SJCRH30 (cell line): ENCODE data around the gene TOMM22. TPM values are rescaled to one million over a fixed set of nuclear protein-coding genes. Genes with fewer than 3 reads are reported as not detected.
"Not testable (repeated sequence)": the region's sequence is repeated elsewhere in the genome, so short reads cannot be mapped to it uniquely, and the experiment has no call there.

Experiments
- DNase-seq, 2 experiments: peaks; one replicate each; pipeline ENCODE4 v3.0.0-alpha.2; 2015 to 2020
- H3K27ac ChIP-seq: fragments of 250-450 bp; sonication (Bioruptor Pico); 2 replicates; pipeline ENCODE4 v1.5.1; 2020; ENCODE audit warnings: mild to moderate bottlenecking, moderate library complexity
- H3K27me3 ChIP-seq: fragments of 250-450 bp; sonication (Bioruptor Pico); 2 replicates; pipeline ENCODE4 v1.5.1; 2020; ENCODE audit warnings: mild to moderate bottlenecking, moderate library complexity
- H3K36me3 ChIP-seq: fragments of 250-450 bp; sonication (Bioruptor Pico); 2 replicates; pipeline ENCODE4 v1.5.1; 2020; ENCODE audit warnings: mild to moderate bottlenecking, moderate library complexity
- H3K4me1 ChIP-seq: fragments of 250-450 bp; sonication (Bioruptor Pico); 2 replicates; pipeline ENCODE4 v1.5.1; 2020; ENCODE audit warnings: mild to moderate bottlenecking, moderate library complexity
- H3K4me3 ChIP-seq: fragments of 250-450 bp; sonication (Bioruptor Pico); 2 replicates; pipeline ENCODE4 v1.5.1; 2020; ENCODE audit warnings: mild to moderate bottlenecking, moderate library complexity
- H3K9me3 ChIP-seq: fragments of 250-450 bp; sonication (Bioruptor Pico); replicated peaks from 2 replicates; pipeline ENCODE4 v1.5.1; 2020; ENCODE audit warnings: mild to moderate bottlenecking, moderate library complexity
- total RNA-seq: library from RNA; depleted of rRNA; stranded (reverse); fragments of >200 nt; shearing (Covaris generic); gene quantifications from 2 replicates; pipeline ENCODE4 v1.2.3, GENCODE V29; 2014; rRNA removed

Gene TOMM22
- 79.0 and 84.3 TPM in 2 replicates for total RNA-seq

DNA sequence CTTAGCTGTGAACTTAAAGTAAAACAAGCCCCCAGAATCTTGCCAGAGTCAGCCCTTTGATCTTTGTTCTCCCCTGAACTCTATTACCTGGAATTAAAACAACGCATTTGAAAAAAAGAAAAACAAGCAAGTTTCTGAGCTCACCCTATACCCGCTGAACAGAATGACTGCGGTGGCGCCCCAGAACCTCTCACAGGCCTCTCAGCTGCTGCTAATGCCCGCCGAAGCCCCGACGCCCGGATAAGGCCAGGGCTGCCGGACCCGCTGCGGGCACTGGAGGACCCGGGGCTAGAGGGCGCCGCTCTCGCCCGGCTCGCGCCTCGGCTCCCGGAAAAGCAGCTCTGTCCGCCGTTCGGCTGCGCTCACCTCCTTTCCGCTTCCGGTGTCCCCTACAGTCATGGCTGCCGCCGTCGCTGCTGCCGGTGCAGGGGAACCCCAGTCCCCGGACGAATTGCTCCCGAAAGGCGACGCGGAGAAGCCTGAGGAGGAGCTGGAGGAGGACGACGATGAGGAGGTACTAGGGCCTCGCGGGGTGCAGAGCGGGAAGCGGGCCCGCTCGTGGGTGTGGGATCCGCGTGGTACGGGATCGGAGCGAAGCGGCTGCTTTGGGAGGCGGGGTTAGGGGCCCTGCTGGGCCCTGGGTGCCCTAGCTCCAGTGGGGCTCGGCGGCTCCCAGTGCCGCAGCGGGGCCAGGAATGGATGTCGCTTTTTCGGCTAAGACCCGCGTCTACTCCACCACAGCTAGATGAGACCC is at the start of gene TOMM22:
TOMM22 (plus strand) TSS at position 376 of the 754 bp plus-strand sequence; CDS start at position 398, 22 bp downstream.
- DNase-seq, result peak; percentile 86 to 89
- H3K4me1 ChIP-seq, result no peaks in the 10 kb centered on the region
- H3K9me3 ChIP-seq, result no peaks in the 10 kb centered on the region
- peaks cover 17% of the 10 kb centered on the region for H3K36me3 ChIP-seq
- H3K27me3 ChIP-seq, result no peaks in the 10 kb centered on the region
- peak within 1 kb of the TSS; percentile 61 for H3K27ac ChIP-seq
- H3K4me3 ChIP-seq, result peak within 1 kb of the TSS; percentile 86

DNA sequence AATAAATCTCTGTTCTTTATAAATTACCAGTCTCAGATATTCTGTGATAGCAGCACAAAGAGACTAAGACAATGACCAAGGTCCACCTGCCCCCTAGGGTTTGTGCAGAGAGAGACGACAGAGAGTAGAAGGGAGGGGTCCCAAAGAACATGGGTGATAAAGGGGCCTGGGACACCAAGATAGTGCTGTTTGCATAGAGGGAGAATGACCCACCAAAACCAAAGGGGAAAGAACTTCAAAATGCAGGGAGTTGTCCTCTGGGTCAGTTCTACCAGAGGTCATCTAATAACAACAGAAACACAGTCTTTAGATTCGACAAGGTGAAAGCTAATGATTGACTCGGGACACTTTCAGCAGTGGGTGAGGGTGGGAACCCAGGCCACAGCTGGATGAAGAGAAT is 49.2 kb upstream of the TOMM22 start:
- DNase-seq, result no peak
- Histone ChIP-seq H3K27ac (no peak overlapping the region), H3K27me3 (no peaks in the 10 kb centered on the region), H3K4me3 (no peak overlapping the region), H3K36me3 (no peaks in the 10 kb centered on the region), H3K9me3 (no peaks in the 10 kb centered on the region), H3K4me1 (no peaks in the 10 kb centered on the region)

DNA sequence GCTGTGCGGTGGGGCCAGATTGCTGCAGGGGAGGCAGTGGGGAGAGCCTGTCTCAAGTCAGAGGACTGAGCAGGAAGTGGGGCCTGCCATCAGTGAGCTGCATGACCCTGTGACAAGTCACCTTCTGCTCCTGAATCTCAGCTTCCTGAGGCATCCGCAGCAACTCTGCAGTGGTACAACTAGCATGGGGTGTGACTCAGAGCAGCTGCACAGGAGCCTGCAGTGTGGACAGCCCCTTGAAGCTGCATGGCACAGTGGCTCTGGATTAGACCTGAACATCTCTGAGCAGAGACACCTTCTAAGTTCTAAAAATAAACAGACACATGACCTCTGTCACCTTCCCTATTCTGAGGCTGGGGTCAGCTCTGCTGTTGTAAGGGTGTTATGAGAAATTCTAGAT is 43.5 kb upstream of the TOMM22 start:
- Histone ChIP-seq H3K27ac (peak overlapping the region; percentile 45; the same call in 1 of the 2 replicates), H3K4me1 (peaks cover 11% of the 10 kb centered on the region), H3K9me3 (no peaks in the 10 kb centered on the region), H3K4me3 (no peak overlapping the region), H3K27me3 (no peaks in the 10 kb centered on the region), H3K36me3 (no peaks in the 10 kb centered on the region)
- peak; percentile 46 to 52 for DNase-seq

DNA sequence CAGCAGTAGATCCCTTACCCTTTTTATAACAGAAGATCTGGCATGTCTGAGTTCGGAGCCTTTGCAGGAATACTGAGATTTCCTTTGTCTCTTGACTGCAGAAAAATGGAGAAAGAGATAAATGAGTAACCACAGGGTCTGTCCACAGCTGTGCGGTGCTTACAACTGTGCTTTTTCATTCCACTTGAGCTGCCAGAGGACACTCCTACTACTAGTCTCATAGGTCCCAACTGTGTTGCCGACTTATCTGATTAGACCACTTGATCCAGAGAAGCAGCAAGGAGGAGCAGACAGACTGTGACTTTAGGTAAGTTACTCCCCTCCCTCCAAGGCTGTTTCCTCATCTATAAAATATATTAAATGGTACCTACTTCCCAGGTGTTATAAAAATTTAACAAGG is 43.0 kb upstream of the TOMM22 start:
- Histone ChIP-seq H3K27ac (peak overlapping the region; percentile 45; the same call in 1 of the 2 replicates), H3K27me3 (no peaks in the 10 kb centered on the region), H3K36me3 (no peaks in the 10 kb centered on the region), H3K4me1 (peaks cover 11% of the 10 kb centered on the region), H3K4me3 (no peak overlapping the region), H3K9me3 (no peaks in the 10 kb centered on the region)
- peak; percentile 50 to 73 for DNase-seq

DNA sequence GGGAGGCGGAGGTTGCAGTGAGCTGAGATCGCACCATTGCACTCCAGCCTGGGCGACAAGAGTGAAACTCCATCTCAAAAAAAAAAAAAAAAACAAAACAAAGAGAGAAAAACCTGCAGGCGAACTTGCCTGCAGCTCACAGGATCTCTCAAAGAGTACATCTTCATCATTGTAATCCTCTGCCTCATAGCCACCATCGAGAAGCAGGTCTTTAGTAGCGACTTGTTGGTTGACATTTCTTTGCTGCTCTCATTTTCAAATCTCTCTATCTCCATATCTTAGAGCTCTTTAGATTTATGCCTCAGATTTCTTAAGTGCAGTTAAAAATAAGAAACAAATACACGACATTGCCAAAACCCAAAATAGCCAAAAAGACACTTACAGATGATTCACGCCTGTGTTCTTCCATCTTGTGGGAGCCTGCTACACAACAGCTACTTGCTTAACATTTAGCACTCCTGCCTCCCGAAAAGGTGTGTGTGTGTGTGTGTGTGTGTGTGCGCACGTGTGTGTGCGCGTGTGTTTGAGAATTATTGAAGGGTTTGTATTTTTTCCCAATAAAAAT is 40.2 kb upstream of the TOMM22 start:
- no peaks in the 10 kb centered on the region for H3K27me3 ChIP-seq
- no peaks in the 10 kb centered on the region for H3K36me3 ChIP-seq
- no peak for DNase-seq
- H3K9me3 ChIP-seq, result no peaks in the 10 kb centered on the region
- H3K27ac ChIP-seq, result no peak overlapping the region
- no peak overlapping the region for H3K4me3 ChIP-seq
- peaks cover 11% of the 10 kb centered on the region for H3K4me1 ChIP-seq

DNA sequence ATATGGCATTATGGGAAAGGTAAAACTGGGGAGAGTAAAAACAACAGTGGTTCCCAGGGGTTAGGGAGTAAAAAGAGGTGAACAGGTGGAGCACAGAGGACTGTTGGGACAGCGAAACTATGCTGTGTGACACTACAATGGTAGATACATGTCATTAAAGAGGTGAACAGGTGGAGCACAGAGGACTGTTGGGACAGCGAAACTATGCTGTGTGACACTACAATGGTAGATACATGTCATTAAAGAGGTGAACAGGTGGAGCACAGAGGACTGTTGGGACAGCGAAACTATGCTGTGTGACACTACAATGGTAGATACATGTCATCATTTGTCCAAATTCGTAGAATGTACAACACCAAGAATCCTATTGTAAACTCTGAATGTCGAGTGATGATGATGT is 37.5 kb upstream of the TOMM22 start:
- not testable (repeated sequence) for H3K36me3 ChIP-seq, H3K9me3 ChIP-seq, H3K27me3 ChIP-seq, H3K4me3 ChIP-seq, H3K4me1 ChIP-seq, DNase-seq, H3K27ac ChIP-seq

DNA sequence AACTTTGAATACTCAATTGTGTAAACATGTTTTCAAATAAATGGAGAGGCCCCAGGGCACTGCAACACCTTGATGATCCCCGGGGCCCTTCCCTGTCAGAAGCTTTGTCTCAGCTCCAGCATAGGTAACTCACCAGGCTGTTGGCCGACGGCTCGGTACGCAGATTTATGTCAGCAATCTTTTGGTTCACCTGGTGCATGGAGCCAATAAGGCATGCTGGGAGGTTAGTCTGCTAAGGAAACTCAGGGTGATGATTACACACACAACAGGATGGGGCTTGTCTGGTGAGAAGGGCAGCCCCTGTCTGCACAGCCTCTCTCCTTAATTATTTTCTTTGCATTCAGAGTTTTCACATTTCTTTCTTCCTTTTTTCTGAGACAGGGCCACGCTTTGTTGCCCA is 36.3 kb upstream of the TOMM22 start:
- no peaks in the 10 kb centered on the region for H3K9me3 ChIP-seq

DNA sequence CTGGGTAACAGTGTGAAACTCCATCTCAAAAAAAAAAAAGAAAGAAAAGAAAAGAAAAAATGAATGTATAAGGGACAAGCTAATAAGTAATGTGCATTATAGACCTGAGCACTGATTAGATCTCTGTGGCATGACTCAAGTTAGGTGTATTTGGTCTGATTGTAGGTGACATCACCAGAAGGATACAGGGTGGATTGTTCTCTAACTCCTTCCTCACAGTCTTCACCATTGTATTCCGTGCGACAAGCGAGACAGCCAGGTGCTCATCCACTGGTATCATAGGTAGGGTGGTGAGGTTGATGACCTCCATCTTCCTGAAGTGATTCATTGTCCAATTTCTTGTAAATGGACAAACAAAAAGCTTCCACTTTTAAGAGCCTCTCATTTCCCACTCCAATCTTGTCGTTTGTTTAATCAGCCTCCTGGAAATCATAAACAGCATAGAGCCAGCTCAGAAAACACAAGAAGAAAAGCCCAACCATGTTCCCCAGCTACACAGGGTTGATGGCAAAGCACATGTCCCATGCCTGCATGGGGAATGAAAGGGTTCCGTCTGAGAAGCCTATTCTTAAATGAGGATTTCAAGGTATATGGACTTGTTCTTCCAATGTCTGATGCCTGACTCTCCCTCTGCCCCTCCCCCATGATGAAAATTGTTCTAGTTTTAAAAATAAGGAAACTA is 31.8 kb upstream of the TOMM22 start:
- no peaks in the 10 kb centered on the region for H3K9me3 ChIP-seq
- H3K4me1 ChIP-seq, result no peaks in the 10 kb centered on the region
- no peak for DNase-seq
- H3K4me3 ChIP-seq, result no peak overlapping the region
- no peak overlapping the region for H3K27ac ChIP-seq
- no peaks in the 10 kb centered on the region for H3K27me3 ChIP-seq
- H3K36me3 ChIP-seq, result no peaks in the 10 kb centered on the region

More for the DNA sequence above, 36.3 kb upstream of the TOMM22 start:
- no peak overlapping the region for H3K27ac ChIP-seq
- H3K4me1 ChIP-seq, result no peaks in the 10 kb centered on the region
- H3K27me3 ChIP-seq, result no peaks in the 10 kb centered on the region
- no peak for DNase-seq
- no peaks in the 10 kb centered on the region for H3K36me3 ChIP-seq
- H3K4me3 ChIP-seq, result no peak overlapping the region

DNA sequence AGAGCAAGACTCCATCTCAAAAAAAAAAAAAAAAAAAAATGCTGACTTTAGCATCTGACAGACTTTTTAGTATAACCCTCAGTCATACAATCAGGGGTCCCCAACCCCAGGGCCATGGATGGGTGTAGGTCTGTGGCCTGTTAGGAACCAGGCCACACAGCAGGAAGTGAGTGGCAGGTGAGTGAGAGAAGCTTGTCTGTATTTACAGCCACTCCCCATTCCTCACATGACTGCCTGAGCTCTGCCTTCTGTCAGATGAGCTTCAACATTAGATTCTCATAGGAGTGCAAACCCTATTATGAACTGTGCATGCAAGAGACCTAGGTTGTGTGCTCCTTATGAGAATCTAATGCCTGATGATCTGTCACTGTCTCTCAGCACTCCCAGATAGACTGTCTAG is 28.9 kb upstream of the TOMM22 start:
- Histone ChIP-seq H3K4me3 (no peak overlapping the region), H3K36me3 (no peaks in the 10 kb centered on the region), H3K4me1 (no peaks in the 10 kb centered on the region; the same call in 1 of the 2 replicates), H3K9me3 (no peaks in the 10 kb centered on the region), H3K27ac (no peak overlapping the region), H3K27me3 (no peaks in the 10 kb centered on the region)
- DNase-seq, result no peak

DNA sequence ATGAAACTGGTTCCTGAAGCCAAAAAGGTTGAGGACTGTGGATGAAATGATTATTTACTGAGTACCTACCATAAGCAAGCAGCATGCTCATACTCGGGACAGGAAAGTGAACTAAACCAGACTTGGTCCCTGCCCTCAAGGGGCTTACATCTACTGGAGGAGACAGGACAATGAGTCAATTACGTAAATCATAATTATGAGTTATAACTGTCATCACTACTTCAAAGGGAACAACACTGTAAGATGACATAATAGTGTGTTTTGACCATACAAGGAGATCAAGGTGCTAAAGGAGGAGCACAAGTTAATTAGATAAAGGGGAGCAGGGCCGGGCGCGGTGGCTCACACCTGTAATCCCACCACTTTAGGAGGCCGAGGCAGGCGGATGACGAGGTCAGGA is 28.0 kb upstream of the TOMM22 start:
- H3K4me1 ChIP-seq, result no peaks in the 10 kb centered on the region; the same call in 1 of the 2 replicates
- DNase-seq, result no peak
- H3K4me3 ChIP-seq, result no peak overlapping the region
- H3K36me3 ChIP-seq, result no peaks in the 10 kb centered on the region
- no peaks in the 10 kb centered on the region for H3K9me3 ChIP-seq
- no peaks in the 10 kb centered on the region for H3K27me3 ChIP-seq
- H3K27ac ChIP-seq, result no peak overlapping the region

DNA sequence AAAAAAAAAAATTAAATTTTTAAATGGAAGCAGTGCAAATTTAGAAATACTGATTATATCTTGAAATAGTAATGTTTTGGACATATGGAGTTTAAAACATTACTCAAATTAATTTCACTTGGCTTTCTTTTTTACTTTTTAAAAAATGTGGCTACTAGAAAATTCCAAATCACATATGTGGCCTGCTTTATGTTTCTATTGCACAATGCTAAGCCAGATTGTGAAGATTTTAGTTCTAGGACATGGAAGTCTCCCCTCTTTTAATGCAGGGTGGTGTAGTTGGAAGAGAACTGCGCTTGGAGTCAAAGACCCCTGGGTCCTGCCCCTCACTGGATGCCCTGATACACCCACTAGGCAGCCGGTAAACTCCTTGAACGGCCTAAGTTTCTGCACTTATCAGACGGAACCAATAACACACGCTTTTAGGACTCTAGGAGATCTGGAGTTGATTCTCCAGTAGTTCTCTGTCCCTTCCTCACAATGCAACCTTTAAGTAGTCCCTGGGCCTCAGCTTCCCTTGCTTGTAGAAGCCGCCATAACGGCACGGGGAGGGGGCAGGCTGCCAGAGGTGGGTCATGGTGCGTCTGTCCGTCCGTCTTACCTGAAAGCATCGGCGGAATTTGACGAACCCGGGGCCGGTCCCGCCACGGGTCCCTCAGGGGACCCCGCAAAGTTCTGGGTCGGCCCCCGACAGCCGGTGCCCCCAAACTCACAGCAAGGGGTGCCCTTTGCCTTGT is 26.1 kb upstream of the TOMM22 start:
- Histone ChIP-seq H3K27me3 (no peaks in the 10 kb centered on the region), H3K4me1 (no peaks in the 10 kb centered on the region; the same call in 1 of the 2 replicates), H3K36me3 (no peaks in the 10 kb centered on the region), H3K27ac (peak overlapping the region; percentile 93), H3K4me3 (peak overlapping the region; percentile 77), H3K9me3 (no peaks in the 10 kb centered on the region)
- DNase-seq, result peak; percentile 9 to 22

DNA sequence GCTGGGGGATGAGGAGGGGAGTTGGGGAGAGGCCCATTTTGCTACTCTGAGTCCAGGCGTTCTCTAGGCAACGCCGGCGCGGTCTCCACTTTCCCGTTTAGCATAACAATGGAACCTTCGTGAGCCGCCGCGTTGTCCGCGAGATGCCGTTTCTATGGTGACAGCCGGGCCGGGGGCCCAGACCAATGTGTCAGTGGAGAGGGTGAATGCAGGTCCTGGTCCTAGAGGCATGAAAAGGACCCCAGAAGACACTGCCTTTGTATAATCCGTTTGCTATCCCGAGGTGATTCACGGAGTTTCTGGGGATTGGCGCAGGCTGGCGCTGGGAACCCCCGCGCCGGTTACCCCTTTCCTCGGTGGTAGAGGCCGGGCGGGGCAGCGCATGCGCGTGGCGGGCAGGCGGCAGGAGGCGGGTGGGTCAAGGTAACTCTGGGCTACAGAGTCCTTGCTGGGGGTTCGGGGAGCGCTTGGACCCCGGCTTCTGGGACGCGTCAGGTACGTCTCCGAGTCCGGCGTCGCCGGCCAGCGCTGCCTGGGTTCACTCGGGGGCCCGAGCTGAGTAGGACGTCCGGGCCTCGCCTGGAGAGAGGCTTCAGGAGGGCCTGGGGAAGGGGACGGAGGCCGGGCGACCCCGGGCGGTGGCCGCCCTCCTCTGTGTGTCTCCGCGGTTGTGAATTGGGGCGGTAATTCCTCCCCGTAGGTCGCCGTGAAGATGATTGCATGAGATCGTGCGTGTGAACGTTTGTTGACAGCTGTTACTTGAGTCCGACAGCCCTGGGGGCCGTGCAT is 25.3 kb upstream of the TOMM22 start, which contains the start of the genes CBY1 and FAM227A:
CBY1 (plus strand) TSS at position 383 of the 789 bp plus-strand sequence. CDS start 11,417 bp downstream, outside the sequence.
FAM227A (minus strand) TSS at position 137 of the 789 bp plus-strand sequence. CDS start 6,224 bp downstream, outside the sequence.
- peak; percentile 82 to 84 for DNase-seq
- H3K4me1 ChIP-seq, result no peaks in the 10 kb centered on the region; the same call in 1 of the 2 replicates
- no peaks in the 10 kb centered on the region for H3K36me3 ChIP-seq
- H3K27ac ChIP-seq, result peak within 1 kb of the TSS; percentile 93
- no peaks in the 10 kb centered on the region for H3K27me3 ChIP-seq
- no peaks in the 10 kb centered on the region for H3K9me3 ChIP-seq
- H3K4me3 ChIP-seq, result peak within 1 kb of the TSS; percentile 77

DNA sequence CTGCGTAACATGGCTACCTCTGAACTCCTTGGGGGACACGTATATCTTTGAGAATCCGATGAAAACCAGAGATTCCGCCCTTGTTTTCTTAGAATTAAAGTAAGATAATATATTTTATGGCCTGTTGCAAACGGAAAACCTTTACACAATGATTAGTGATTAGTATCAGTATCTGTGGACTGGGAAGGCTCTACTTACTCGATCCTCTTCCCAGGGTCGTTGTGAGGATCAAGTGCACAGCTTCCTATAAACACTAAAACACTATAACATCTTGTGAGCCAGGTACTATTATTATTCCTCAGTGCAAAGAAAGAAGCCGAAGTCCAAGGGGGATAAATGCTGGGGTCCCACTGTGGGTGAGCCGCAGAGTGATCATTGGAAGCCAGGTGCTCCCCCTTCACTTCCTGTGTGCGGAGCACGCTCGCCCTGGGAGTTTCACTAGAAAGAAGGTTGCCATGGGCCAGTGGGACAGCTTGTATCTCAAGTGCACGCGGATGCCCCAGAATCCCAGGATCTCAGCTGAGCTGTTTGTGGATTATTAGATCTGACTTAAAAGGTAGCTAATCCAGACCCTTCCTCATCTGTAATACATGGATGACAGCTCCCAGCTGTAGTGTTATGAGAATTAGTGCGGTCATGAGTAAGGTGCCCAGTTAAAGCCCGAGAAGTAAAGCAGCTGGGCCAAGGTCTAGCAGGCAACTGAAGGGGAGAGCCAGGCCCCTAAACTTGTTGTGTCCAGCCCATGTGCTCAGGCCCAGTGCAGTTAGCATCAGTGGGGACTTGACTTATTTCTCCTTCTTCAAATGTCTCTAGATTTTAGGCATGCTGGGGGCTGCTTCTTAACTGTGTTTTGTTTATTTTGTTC is 24.5 kb upstream of the TOMM22 start:
- DNase-seq, result no peak
- H3K27me3 ChIP-seq, result no peaks in the 10 kb centered on the region
- H3K36me3 ChIP-seq, result no peaks in the 10 kb centered on the region
- no peaks in the 10 kb centered on the region for H3K9me3 ChIP-seq
- no peak overlapping the region for H3K27ac ChIP-seq
- peak overlapping the region; percentile 77 for H3K4me3 ChIP-seq
- H3K4me1 ChIP-seq, result no peaks in the 10 kb centered on the region; the same call in 1 of the 2 replicates
